ENCODE results near the gene HAGH.
"Not testable (repeated sequence)": the region's sequence is repeated elsewhere in the genome, so short reads cannot be mapped to it uniquely, and the experiment has no call there.

Gene HAGH

DNA sequence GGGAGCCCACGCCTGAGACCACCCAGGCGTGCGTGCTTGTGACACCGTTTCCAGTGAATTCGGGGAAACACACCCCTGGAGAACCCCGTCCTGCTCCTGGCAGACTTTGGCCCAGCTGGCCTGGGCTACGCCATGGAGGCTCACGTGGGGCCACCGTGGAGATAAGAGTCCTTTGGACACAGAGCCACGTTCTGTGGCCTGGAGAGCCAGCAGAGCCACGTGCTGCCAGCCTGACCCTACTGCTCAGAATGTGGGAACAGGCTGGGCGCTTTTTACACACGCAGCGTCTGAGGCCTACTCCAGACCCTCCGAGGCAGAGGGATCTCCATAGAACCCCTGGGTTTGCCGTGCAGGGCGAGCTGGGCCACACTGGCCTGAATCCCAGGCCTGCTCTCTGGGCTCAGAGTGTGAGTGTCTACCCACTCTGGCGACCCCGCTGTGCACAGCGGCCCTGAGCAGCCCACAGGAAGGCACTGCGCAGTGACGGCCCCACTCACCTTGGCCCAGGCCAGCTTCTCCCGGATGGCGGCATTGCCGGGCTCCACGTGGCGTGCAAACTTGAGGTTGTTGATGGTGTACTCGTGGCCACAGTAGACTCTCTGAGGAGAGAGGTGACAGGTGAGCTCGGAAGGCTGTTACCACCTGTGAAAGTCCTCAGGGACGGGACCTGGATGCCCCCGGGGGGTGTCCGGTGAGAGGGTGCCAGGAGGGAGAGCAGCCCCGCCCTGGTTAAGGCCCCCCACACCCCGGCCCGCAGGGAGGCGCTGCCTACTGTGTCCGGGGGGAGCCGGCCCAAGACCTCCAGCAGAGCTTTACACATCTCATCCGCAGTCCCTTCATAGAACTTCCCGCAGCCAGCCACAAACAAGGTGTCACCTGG is 10.0 kb downstream of the HAGH start:
- DNase-seq (ENCODE audit: extremely low spot score, insufficient read length, low read depth), result no peak
- no peak for FAIRE-seq

DNA sequence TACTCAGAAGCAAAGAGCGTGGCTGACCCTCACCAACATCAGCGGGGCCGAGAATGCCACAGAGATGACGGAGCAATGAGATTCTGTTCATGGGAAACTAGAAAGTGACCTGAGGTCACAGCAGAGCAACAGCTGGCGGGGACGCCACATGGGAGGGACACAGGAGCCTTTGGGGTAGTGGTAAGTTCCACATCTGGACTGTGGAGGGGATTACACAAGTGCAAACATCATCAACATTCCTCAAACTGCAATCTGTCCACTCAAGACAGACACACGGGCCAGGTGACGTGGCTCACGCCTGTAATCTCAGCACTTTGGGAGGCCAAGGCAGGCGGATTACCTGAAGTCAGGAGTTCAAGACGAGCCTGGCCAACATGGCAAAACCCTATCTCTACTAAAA is 11.2 kb downstream of the HAGH start:
- DNase-seq (ENCODE audit: extremely low spot score, insufficient read length, low read depth) (no peak), FAIRE-seq (no peak)

DNA sequence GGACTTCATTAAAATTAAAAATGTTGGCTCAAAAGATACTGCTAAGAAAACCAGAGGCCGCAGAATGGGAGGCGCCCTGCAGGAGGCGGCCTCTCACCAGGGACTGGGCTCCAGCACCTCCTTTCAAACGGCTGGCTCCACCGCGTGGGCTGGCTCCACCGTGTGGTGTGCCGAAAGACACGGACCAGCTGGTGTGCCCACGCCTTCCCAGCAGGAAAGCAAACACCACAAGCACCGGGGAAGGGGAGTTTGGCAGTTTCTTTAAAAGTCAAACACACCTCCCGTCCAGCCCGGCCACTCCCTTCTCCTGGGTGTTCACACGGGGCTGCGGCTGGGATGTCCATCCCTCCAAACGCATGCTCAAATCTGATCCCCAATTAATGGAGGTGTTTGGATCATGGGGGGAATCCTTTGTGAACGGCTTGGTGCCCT is 13.9 kb downstream of the HAGH start:
- no peak for FAIRE-seq
- DNase-seq (ENCODE audit: extremely low spot score, insufficient read length, low read depth), result no peak

DNA sequence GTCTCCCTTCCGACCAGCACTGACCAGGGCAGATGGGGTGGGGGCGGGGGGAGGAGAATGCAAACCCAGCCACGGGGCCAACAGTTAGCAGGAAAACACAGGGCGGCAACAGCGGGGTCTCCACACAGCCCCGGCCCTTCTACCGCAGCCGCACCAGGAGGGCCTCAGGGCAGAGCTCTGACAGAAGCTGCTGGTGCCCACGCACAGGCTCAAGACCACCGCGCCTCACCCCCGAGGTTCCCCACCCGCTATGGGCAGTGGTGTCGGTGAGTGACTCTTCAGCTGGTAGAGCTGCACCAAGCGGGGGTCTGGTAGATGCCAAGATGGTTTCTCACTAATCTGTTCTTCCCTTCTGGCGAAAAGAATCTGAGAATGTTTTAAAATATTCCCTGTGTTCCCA is 16.1 kb downstream of the HAGH start:
- DNase-seq (ENCODE audit: extremely low spot score, insufficient read length, low read depth) (no peak), FAIRE-seq (no peak)

DNA sequence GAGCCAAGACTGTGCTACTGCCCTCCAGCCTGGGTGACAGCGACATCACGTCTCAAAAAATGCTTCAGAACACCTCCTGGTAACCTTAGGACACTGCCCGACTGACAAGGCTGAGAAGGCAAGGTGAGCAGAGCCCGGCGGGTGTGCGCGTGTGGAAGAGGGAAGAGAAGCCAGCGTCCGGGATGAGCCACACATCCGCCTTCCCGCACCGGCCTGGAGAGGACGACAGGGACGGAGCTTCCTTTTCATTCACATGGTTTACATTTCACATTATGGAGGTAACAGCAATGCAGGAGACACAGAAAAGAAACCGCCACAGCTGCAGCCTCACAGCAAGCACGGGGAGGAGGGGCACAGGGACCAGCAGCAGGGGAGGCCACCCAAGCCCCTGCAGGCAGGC is 16.5 kb downstream of the HAGH start:
- no peak for FAIRE-seq
- no peak for DNase-seq (ENCODE audit: extremely low spot score, insufficient read length, low read depth)

DNA sequence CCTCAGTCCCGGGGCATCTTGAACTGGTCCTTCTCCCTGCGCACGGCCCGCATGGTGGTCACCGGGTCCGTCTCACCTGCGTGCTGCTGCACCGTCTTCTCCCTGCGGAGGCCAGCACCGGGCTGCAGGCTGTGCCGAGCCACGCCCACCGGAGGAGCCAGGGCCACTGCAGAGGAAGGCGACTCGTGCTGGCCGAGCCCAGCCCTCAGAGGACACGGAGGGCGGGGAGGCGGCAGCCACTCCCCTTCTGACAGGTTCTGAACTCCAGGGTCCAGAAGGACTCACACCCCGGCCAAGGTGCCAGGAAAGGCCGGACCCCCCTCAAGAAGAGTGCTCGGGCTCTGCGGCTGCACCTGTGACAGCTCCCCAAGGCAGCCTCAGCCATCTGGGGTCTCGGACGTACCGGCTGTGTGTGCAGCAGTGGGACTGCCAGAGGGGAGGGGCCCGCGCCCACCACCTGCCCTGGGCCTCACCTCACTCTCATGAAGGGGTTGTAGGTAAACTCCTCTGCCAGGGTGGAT is 17.3 kb downstream of the HAGH start:
- FAIRE-seq, result no peak
- no peak for DNase-seq (ENCODE audit: extremely low spot score, insufficient read length, low read depth)

DNA sequence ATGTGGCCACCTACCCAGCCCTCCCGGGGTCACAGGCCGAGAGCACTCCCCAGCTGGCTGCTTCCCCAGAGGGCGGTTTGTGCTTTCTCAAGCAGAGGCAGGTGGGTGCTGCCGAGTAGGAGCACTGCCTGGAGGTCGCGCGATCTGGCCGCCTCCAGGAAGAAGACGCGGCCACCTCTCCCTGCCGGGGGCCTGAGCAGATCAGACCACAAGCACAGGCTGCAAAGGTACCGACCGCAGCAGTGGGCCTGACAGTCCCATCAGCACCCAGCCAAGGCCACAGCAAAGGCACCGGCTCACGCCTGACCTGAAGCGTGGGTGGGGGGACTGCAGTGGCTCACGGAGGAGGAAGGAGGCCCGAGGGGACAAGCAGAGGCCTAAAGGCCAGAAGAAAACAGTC is 17.9 kb downstream of the HAGH start:
- no peak for FAIRE-seq
- DNase-seq (ENCODE audit: extremely low spot score, insufficient read length, low read depth), result no peak

DNA sequence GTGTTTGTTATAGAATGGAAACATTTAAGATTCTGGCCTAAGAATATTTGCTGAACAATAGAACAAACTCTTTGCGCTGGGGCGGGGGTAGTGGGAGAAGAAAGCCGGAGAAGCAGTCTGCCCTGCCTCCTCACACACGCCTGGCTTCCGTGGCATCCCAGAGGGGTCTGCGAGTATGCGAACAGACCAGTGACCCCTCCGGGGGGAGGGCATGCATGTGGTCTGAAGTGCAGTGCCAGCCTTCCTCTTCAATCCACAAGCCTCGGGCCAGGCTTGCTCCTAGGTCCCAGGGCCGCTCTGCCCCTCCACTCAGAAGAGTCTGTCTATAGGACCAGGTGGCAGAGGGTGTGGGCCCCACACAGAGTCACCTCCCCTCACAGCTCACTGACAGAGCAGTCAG is 19.0 kb downstream of the HAGH start:
- FAIRE-seq (no peak), DNase-seq (ENCODE audit: extremely low spot score, insufficient read length, low read depth) (no peak)

DNA sequence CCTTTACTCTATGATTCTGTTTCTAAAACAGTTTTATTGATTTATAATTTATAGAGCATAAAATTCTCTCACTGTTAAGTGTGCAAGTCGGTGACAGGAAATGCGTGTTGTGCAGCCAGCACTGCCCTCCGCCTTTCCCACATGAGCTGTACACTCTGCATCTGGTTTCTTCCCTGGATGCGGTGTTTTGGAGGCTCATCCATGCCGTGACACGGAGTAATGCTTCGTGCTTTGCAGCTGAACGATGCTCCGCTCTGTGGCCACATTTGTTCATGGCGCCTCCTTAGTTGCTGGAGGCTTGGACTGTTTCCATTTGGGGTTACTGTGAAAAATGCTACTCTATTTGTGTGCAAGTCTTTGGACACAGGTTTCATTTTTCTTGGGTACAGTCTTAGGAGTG is 25.9 kb downstream of the HAGH start:
- FAIRE-seq (no peak), DNase-seq (ENCODE audit: extremely low spot score, insufficient read length, low read depth) (no peak)

DNA sequence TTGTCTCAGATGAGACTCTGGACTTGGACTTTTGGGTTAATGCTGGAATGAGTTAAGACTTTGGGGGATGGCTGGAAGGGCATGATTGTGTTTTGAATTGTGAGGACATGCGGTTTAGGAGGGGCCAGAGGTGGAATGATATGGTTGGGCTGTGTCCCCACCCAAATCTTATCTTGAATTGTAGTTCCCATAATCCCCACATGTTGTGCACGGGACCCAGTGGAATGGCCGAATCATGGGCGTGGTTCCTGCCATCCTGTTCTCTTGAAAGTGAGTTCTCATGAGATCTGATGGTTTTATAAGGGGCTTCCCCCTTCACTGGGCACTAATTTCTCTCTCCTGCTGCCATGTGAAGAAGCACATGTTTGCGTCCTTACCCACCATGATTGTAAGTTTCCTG is 27.4 kb downstream of the HAGH start:
- not testable (repeated sequence) for FAIRE-seq

DNA sequence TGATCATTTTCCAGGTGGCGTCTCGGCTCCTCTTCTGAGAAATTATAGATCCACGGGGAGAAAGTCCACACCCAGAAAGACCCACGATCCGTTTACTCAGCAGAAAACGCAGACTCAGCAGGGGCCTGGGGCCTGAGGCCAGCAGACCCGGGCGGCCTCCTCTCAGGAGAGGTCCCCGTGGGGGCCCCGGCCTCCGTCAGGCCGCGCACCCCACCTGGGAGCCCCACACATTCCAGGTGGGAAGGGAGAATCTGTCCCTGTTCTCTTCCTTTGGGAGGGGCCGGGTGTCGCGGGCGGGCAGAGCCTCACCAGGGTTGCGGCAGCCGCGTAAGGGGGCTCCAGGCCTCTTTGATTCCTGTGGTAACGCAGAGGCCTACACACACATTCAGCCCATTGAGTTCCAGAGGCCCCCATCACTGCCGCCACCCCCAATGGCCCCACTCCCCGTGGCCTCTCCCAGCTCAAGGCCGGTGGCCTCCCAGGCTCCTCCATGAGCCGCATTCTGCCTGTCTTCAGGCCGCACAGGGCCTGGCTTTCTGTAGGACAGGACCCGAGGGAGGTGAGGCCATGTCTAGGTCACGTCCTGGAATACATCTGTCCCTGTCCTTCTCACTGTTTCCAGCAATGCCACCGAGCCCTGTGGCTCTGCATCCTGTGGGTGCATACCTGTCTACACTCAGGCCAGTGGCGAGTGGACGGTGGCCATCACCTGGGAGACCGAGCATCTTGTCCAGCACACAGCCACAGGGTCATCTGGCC is 31.5 kb downstream of the HAGH start:
- FAIRE-seq (no peak), DNase-seq (ENCODE audit: extremely low spot score, insufficient read length, low read depth) (no peak)

More for the DNA sequence above, 27.4 kb downstream of the HAGH start:
- DNase-seq (ENCODE audit: extremely low spot score, insufficient read length, low read depth), result not testable (repeated sequence)

DNA sequence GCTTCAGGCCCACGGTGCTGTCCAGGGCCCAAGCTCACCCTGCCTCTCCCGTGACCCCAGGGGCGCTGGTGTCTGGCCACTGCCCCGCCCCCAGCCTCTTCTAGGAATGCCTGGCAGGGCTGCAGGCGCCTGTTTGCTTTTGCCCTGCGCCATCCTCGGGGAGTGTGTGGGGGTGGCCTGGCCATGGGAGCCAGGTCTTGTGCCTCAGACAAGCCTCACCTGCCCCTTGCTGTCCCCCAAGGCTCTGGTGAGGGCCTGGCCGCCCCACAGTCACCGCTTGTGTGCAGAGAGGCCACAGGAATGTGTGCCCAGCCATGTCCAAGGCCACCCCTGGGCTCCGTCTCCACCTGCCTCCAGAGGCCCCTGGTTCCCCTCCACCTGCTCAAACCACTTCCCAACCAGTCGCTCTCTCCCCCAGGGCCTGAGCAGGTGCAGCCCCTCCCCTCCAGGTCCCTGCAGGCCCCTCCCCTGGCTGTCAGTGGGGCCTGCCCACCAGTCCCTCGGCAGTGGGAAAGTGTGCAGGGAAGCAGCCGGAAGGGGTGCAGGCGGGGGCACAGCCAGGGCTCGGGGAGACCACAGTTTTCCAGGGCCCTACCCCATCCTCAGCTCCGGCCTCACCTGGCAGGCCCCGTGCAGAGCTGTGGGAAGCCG is 32.3 kb downstream of the HAGH start:
- no peak for DNase-seq (ENCODE audit: extremely low spot score, insufficient read length, low read depth)
- FAIRE-seq, result no peak

DNA sequence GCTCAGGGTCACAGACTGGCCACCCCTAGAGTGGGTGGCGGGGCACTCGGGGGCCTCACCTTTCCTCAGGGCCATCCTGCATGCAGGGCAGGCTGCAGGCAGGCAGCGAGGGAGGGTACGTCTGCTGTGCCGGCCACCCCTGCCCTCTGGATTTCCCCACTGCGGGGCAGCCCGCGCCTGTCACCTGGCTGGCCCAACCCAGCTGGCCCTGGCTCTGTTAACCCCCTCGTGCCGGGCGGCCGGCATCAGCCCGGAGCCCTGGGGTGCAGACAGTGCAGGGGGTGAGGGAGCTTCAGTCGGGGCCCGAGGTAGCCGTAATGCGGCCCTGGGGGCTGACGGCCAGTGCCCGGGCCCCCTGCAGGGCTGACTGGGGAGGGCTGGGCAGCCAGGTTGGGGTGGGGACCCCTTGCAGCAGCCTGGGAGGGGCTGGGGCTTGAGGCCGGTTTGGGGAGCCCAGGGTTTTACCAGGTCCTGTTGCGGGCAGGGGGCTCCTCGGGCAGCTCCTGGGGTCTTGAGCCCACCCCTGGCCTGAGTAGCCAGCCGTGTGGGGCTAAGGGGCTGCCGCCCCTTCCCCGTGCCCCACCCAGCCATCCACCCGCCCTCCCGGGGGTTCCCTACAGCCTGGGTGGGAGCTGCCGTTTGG is 32.9 kb downstream of the HAGH start, which contains the start of gene IGFALS:
TSS of gene IGFALS (minus strand) at position 128 of the 643 bp plus-strand sequence. CDS start at position 75, 53 bp downstream.
- no peak for FAIRE-seq
- DNase-seq (ENCODE audit: extremely low spot score, insufficient read length, low read depth), result no peak

DNA sequence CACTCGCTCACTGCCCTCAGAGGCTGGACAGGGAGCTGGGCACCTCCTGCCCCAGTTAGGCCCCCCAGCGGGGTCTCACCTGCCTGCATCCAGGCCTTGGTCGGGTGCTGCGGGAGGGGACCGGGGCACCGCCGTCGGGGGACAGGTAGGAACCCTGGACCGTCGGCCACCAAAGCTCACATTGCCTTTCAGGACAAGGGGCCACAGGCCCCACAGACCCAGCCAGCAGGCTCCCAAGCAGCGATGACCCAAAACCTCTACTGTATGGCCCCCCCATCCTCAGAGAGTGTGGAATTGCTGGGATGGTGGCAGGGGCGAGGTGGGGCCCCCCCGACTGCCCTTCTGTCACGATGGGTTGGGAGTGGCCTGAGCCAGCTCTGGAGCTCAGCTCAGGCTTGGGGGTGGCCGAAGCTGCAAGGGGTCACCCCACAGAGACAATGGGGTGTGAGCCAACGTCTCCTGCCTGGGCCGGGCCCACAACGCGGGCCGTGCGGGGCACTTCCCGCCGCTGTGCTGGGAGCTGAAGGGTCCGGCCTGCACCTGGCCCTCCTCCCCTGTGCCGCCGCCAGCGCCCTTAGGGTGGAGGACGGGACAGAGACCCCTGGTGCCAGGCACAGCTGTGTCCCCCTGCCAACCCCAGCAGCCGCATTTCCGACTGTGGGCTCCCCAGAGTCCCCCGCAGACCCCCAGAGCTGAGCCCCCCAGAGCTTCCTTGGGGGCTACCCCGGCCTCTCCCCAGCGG is 33.6 kb downstream of the HAGH start:
- FAIRE-seq, result no peak
- DNase-seq (ENCODE audit: extremely low spot score, insufficient read length, low read depth), result no peak

DNA sequence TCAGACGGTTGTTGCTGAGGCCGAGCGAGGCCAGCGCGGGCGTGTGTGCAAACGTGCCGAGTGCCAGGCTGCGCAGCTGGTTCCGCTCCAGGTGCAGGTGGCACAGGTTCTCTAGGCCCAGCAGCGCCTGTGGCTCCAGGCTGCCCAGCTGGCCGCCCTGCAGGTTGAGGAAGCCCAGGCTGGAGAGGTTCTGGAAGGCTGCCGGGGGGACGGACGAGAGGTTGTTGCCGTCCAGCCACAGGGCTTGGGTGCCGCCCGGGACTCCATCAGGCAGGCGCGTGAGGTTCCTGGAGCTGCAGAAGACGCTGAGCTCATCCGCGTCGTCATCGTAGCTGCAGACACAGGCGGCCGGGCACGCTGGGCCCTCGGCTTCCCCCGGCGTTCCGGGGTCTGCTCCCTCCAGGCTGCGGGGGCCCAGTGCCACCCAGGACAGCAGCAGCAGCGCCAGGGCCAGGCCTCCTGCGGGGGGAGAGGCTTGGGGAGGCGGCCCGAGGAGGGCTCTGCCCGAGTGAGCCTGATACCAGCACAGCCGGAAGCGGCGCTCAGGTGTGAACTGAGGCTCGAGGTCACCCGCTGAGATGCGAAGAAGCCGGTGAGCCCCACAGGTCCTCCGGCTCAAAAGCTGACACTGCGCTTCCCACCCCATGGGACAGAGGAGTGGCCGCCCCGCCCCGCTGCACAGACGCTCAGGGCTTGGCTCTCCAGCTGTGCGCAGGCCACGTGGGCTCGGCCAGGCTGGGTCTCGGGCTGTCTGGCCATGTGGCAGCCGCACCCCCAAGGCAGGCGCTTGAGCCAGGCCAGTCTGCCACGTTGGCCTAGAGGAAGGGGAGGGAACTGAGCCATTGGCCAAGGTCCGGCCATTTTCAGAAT is 34.4 kb downstream of the HAGH start:
- DNase-seq (ENCODE audit: extremely low spot score, insufficient read length, low read depth), result no peak
- no peak for FAIRE-seq

DNA sequence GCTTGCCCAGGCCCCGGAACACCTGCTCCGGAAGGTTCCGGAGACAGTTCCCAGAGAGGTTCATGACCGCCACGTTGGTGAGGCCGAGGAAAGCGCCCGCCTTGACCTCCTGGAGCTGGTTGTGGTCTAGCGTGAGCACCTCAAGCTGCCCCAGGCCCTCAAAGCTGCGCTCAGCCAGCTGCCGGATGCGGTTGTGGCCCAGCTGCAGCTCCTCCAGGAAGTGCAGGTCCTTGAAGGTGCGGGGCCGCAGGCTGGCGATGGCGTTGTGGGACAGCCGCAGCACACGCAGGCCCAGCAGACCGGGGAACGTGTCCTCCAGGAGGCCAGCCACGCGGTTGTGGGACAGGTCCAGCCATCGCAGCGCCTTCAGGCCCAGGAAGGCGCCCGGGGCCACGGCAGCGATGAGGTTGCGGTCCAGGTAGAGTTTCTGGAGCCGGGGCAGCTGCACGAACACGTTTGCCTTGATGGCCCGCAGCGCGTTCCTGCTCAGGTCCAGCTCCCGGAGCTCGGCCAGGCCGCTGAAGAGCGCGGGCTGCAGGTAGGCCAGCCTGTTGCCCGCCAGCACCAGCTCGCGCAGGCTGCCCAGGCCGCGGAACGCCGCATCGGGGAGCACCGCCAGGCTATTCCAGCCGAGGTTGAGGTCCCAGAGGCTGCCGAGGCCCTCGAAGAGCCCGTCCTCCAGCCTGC is 35.2 kb downstream of the HAGH start:
- no peak for FAIRE-seq
- DNase-seq (ENCODE audit: extremely low spot score, insufficient read length, low read depth), result no peak

DNA sequence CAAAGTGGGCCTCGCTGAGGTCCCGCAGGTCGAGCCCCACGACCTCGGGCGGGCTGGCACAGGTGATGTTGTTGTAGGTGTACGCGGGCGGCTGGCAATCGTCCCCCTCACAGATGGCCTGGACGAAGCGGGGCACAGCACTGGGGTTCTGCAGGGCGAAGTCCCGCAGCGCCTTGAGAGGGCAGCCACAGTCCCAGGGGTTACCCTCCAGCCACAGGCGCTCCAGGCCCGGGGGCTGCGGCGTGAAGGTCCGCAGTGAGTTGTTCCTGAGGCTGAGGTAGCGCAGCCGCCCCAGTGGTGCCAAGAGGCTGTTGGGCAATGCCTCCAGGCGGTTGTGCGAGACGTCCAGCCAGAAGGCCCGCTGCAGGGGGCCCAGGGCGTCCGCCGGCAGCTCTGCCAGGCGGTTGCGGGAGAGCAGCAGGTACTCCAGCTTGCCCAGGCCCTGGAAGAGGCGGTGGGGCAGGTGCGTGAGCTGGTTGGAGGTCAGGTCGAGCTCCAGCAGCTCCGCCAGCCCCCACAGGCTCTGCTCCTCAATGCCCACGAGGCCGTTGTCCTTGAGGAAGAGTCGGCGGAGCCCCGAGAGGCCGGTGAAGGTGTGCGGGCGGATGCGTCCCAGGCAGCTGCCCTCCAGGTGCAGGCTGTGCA is 35.9 kb downstream of the HAGH start:
- DNase-seq (ENCODE audit: extremely low spot score, insufficient read length, low read depth) (no peak), FAIRE-seq (no peak)
